Upper lobe of right lung (tissue), 1 donor: ENCODE data around the gene SHROOM3. TPM values are rescaled to one million over a fixed set of nuclear protein-coding genes. Genes with fewer than 3 reads are reported as not detected.

Experiments
- ATAC-seq: fragments of 200-7000 bp; cut with Tn5 transposase; one replicate; pipeline ENCODE4 v1.9.1; 2020; ENCODE audit warnings: mild to moderate bottlenecking, moderate library complexity
- DNase-seq: peaks from one replicate; pipeline ENCODE4 v3.0.0-alpha.2; 2020
- H3K27ac ChIP-seq: fragments of 200-600 bp; one replicate; pipeline ENCODE4 v1.8.0; 2022
- H3K27me3 ChIP-seq: fragments of 200-600 bp; one replicate; pipeline ENCODE4 v1.8.0; 2022; ENCODE audit warnings: mild to moderate bottlenecking
- H3K36me3 ChIP-seq: fragments of 200-600 bp; one replicate; pipeline ENCODE4 v1.8.0; 2022
- H3K4me1 ChIP-seq: fragments of 200-600 bp; one replicate; pipeline ENCODE4 v1.8.0; 2022
- H3K4me3 ChIP-seq: fragments of 200-600 bp; one replicate; pipeline ENCODE4 v1.8.0; 2022; ENCODE audit warnings: mild to moderate bottlenecking
- H3K9me3 ChIP-seq: fragments of 200-600 bp; one replicate; pipeline ENCODE4 v1.8.0; 2022
- CTCF ChIP-seq: fragments of 200-600 bp; IDR thresholded peaks from one replicate; pipeline ENCODE4 v1.8.0; 2022; ENCODE audit warnings: antibody characterized with exemption
- intact Hi-C: fragments of 100-400 bp; cut with DNase I; formaldehyde crosslinking; loops from one replicate; pipeline ENCODE4 v1.11.0; 2022
- total RNA-seq: library from RNA; stranded (reverse); fragmentation: NEBNext Ultra II Directional; extraction: Animal tissue kit (Norgen Biotek cat#: 25700); gene quantifications from one replicate; pipeline ENCODE4 v1.2.1, GENCODE V29; 2021
- donor health status: DM: no; HTN: yes; CAD: no; lungs with severe emphysema.

The SHROOM3 gene
- total RNA-seq, 1 donor from 2014 or later, result 73.3 TPM

- intact Hi-C loops, result no loop called here
- Histone ChIP-seq H3K4me1 (no peaks in the 10 kb centered on the region), H3K4me3 (no peak overlapping the region), H3K36me3 (peaks cover 26% of the 10 kb centered on the region), H3K27me3 (no peaks in the 10 kb centered on the region), H3K9me3 (no peaks in the 10 kb centered on the region), H3K27ac (no peak overlapping the region)
- DNase-seq, result no peak
- TF ChIP-seq CTCF, result no peak
- no peak for ATAC-seq
Observed at GRCh38 chr4:76773766-76774165, 338.7 kb downstream of the SHROOM3 start.

GRCh38 chr4:76779740-76780459, 344.9 kb downstream of the SHROOM3 start:
- Histone ChIP-seq H3K27me3 (no peaks in the 10 kb centered on the region), H3K9me3 (no peaks in the 10 kb centered on the region), H3K4me3 (no peak overlapping the region), H3K27ac (no peak overlapping the region), H3K36me3 (peaks cover 12% of the 10 kb centered on the region), H3K4me1 (no peaks in the 10 kb centered on the region)
- intact Hi-C loops, result no loop called here
- DNase-seq, result no peak
- ATAC-seq, result no peak
- TF ChIP-seq CTCF, result no peak

- H3K9me3 ChIP-seq, result no peaks in the 10 kb centered on the region
- no peak overlapping the region for H3K4me3 ChIP-seq
- no peak for DNase-seq
- H3K27me3 ChIP-seq, result no peaks in the 10 kb centered on the region
- peaks cover 12% of the 10 kb centered on the region for H3K36me3 ChIP-seq
- TF ChIP-seq CTCF, result no peak
- intact Hi-C loops, result no loop called here
- no peak overlapping the region for H3K27ac ChIP-seq
- no peaks in the 10 kb centered on the region for H3K4me1 ChIP-seq
- ATAC-seq, result no peak
Observed at GRCh38 chr4:76780781-76781697, 346.0 kb downstream of the SHROOM3 start.

- DNase-seq, result no peak
- intact Hi-C loops, result no loop called here
- no peaks in the 10 kb centered on the region for H3K4me1 ChIP-seq
- ATAC-seq, result peak; percentile 60
- TF ChIP-seq CTCF, result no peak
- H3K9me3 ChIP-seq, result no peaks in the 10 kb centered on the region
- no peak overlapping the region for H3K4me3 ChIP-seq
- no peaks in the 10 kb centered on the region for H3K27me3 ChIP-seq
- H3K36me3 ChIP-seq, result peaks cover 12% of the 10 kb centered on the region
- no peak overlapping the region for H3K27ac ChIP-seq
Observed at GRCh38 chr4:76781698-76782595, 346.9 kb downstream of the SHROOM3 start.

- no peaks in the 10 kb centered on the region for H3K9me3 ChIP-seq
- intact Hi-C loops, result no loop called here
- no peak overlapping the region for H3K27ac ChIP-seq
- DNase-seq (no peak), ATAC-seq (no peak)
- no peaks in the 10 kb centered on the region for H3K4me1 ChIP-seq
- no peak overlapping the region for H3K4me3 ChIP-seq
- peaks cover 12% of the 10 kb centered on the region for H3K36me3 ChIP-seq
- no peaks in the 10 kb centered on the region for H3K27me3 ChIP-seq
- TF ChIP-seq CTCF, result no peak
Observed at GRCh38 chr4:76782837-76783236, 347.8 kb downstream of the SHROOM3 start.
